Effector CD4-positive, alpha-beta T cell (primary cell): ENCODE measurements around the gene ERCC2.
"Not testable (repeated sequence)": the region's sequence is repeated elsewhere in the genome, so short reads cannot be mapped to it uniquely, and the experiment has no call there.

ENCODE experiments used
- DNase-seq: peaks from one replicate; pipeline ENCODE4 v3.0.0-alpha.2; 2020

Gene ERCC2

GRCh38 chr19:45327404-45328143, 42.8 kb downstream of the ERCC2 start:
- no peak for DNase-seq

- no peak for DNase-seq
These were observed 45.9 kb downstream of the ERCC2 start for GRCh38 chr19:45324349-45324907.

GRCh38 chr19:45323671-45324081, 46.7 kb downstream of the ERCC2 start:
- DNase-seq, result no peak

GRCh38 chr19:45322744-45323281, 47.6 kb downstream of the ERCC2 start, which contains the start of gene CKM:
TSS of gene CKM (minus strand) at chr19:45322875. CDS start at chr19:45319713, 3,162 bp downstream.
- DNase-seq, result no peak

GRCh38 chr19:45322311-45322710, 48.1 kb downstream of the ERCC2 start:
- DNase-seq, result no peak

GRCh38 chr19:45321848-45322247, 48.5 kb downstream of the ERCC2 start:
- DNase-seq, result no peak

GRCh38 chr19:45320997-45321775, 49.2 kb downstream of the ERCC2 start:
- no peak for DNase-seq

GRCh38 chr19:45315304-45315703, 55.1 kb downstream of the ERCC2 start:
- DNase-seq, result no peak

- DNase-seq, result no peak
These were observed 55.6 kb downstream of the ERCC2 start for GRCh38 chr19:45314708-45315245.

GRCh38 chr19:45312285-45312684, 58.1 kb downstream of the ERCC2 start:
- DNase-seq, result not testable (repeated sequence)

GRCh38 chr19:45311621-45312020, 58.8 kb downstream of the ERCC2 start:
- DNase-seq, result no peak

- not testable (repeated sequence) for DNase-seq
These were observed 61.1 kb downstream of the ERCC2 start for GRCh38 chr19:45309322-45309721.

GRCh38 chr19:45307361-45307760, 63.0 kb downstream of the ERCC2 start:
- no peak for DNase-seq

GRCh38 chr19:45306518-45307027, 63.8 kb downstream of the ERCC2 start:
- no peak for DNase-seq

GRCh38 chr19:45306040-45306439, 64.3 kb downstream of the ERCC2 start:
- no peak for DNase-seq

- no peak for DNase-seq
These were observed 65.0 kb downstream of the ERCC2 start for GRCh38 chr19:45305421-45305820.

GRCh38 chr19:45305007-45305406, 65.4 kb downstream of the ERCC2 start:
- DNase-seq, result no peak

GRCh38 chr19:45304141-45304926, 66.0 kb downstream of the ERCC2 start:
- DNase-seq, result no peak

- no peak for DNase-seq
These were observed 66.9 kb downstream of the ERCC2 start for GRCh38 chr19:45303269-45304060.

GRCh38 chr19:45302416-45302815, 68.0 kb downstream of the ERCC2 start:
- DNase-seq, result no peak
